H1 (cell line): Measurements from ENCODE around the gene MTPN. TPM values are rescaled to one million over a fixed set of nuclear protein-coding genes. Genes with fewer than 3 reads are reported as not detected.

ENCODE experiments used
- CTCF ChIA-PET: fragments of 300-600 bp; sonication (Branson Sonifier 250); formaldehyde crosslinking; loops from one replicate; lab custom pipeline; 2021; ENCODE audit not compliant: partially characterized antibody; lab: Charles Lee
- POLR2A ChIA-PET: fragments of 300-600 bp; sonication (Branson Sonifier 250); formaldehyde crosslinking; loops from one replicate; lab custom pipeline; 2021; ENCODE audit warnings: inconsistent platforms; ENCODE audit not compliant: partially characterized antibody; lab: Charles Lee
- DNase-seq, 2 experiments: peaks; one replicate each; pipeline versions ENCODE4 v3.0.0 to v3.0.0-alpha.2; 2010 to 2022; ENCODE audit warnings: low spot score in 2 of 2, low read depth in 1 of 2, mixed read lengths in 1 of 2
- FAIRE-seq: peaks from 2 replicates; lab custom pipeline; 2011; peaks lifted over from hg19 to GRCh38; lab: Jason Lieb, UNC
- H2AFZ ChIP-seq: 2 replicates; pipeline ENCODE4 v1.8.1; 2012; ENCODE audit warnings: low read length, inconsistent platforms
- H2AK5ac ChIP-seq: 2 replicates; pipeline ENCODE4 v1.6.1; 2013; ENCODE audit warnings: low read depth, low read length
- H2BK120ac ChIP-seq: replicated peaks from 2 replicates; pipeline ENCODE3; 2013; ENCODE audit warnings: low read depth, low read length, inconsistent platforms
- H2BK12ac ChIP-seq: 2 replicates; pipeline ENCODE4 v1.6.1; 2013; ENCODE audit warnings: low read depth, low read length
- H2BK15ac ChIP-seq: 2 replicates; pipeline ENCODE4 v1.6.1; 2013; ENCODE audit warnings: low read length
- H2BK20ac ChIP-seq: 2 replicates; pipeline ENCODE4 v1.6.1; 2013; ENCODE audit warnings: low read length
- H2BK5ac ChIP-seq: 2 replicates; pipeline ENCODE4 v1.6.1; 2013; ENCODE audit warnings: low read depth, low read length
- H3K14ac ChIP-seq: 2 replicates; pipeline ENCODE4 v1.6.1; 2013; ENCODE audit warnings: inconsistent platforms; ENCODE audit not compliant: insufficient read length
- H3K18ac ChIP-seq: 2 replicates; pipeline ENCODE4 v1.6.1; 2013; ENCODE audit warnings: low read length; ENCODE audit errors: extremely low read depth
- H3K23ac ChIP-seq: 2 replicates; pipeline ENCODE4 v1.6.1; 2013; ENCODE audit warnings: inconsistent platforms; ENCODE audit not compliant: insufficient read length
- H3K23me2 ChIP-seq: 2 replicates; pipeline ENCODE4 v1.6.1; 2013; ENCODE audit warnings: low read depth, low read length
- H3K27ac ChIP-seq: 2 replicates; pipeline ENCODE4 v1.6.1; 2011; ENCODE audit warnings: low read depth, low read length, inconsistent platforms
- H3K27me3 ChIP-seq, 4 experiments: replicated peaks in 1 of 4; 1 replicate in 1 of 4; 2 replicates in 3 of 4; pipeline versions ENCODE4 v1.6.1 to v1.8.1; 2011 to 2013; ENCODE audit warnings: low read length in 3 of 4, mild to moderate bottlenecking in 3 of 4, inconsistent platforms in 2 of 4, mixed read lengths in 2 of 4, moderate library complexity in 1 of 4; ENCODE audit not compliant: control insufficient read depth in 3 of 4, insufficient read depth in 3 of 4; ENCODE audit errors: extremely low read depth in 1 of 4
- H3K36me3 ChIP-seq, 4 experiments: 2 replicates each; pipeline versions ENCODE4 v1.6.1 to v1.8.1; 2011 to 2013; ENCODE audit warnings: mild to moderate bottlenecking in 4 of 4, low read length in 3 of 4, moderate library complexity in 2 of 4, control low read depth in 1 of 4, inconsistent platforms in 1 of 4; ENCODE audit not compliant: insufficient read depth in 4 of 4, control insufficient read depth in 2 of 4
- H3K4ac ChIP-seq: replicated peaks from 2 replicates; pipeline ENCODE3; 2013; ENCODE audit warnings: low read length, low read depth, mixed read lengths, inconsistent platforms; ENCODE audit not compliant: insufficient read length
- H3K4me1 ChIP-seq, 4 experiments: replicated peaks in 1 of 4; 1 replicate in 1 of 4; 2 replicates in 3 of 4; pipeline versions ENCODE4 v1.6.1 to v1.8.1; 2011 to 2013; ENCODE audit warnings: low read length in 3 of 4, inconsistent platforms in 2 of 4, mixed read lengths in 1 of 4; ENCODE audit not compliant: insufficient read depth in 4 of 4, control insufficient read depth in 3 of 4
- H3K4me2 ChIP-seq, 2 experiments: 2 replicates each; pipeline versions ENCODE4 v1.6.1 to v1.8.1; 2011 to 2013; ENCODE audit warnings: low read depth in 2 of 2, low read length in 2 of 2, control low read depth in 1 of 2, inconsistent platforms in 1 of 2, mild to moderate bottlenecking in 1 of 2; ENCODE audit not compliant: insufficient read depth in 1 of 2
- H3K4me3 ChIP-seq, 4 experiments: fragments of 200-600, 300-600 bp in 1 of 4; sonication (generic), shearing (Covaris generic), sonication (Bioruptor Twin) in 1 of 4; 2 replicates each; pipeline versions ENCODE4 v1.5.1 to v1.8.1; 2011 to 2016; ENCODE audit warnings: low read length in 4 of 4, low read depth in 3 of 4, control low read depth in 2 of 4, inconsistent platforms in 2 of 4, mild to moderate bottlenecking in 2 of 4, mixed read lengths in 1 of 4, moderate library complexity in 1 of 4; ENCODE audit not compliant: insufficient read depth in 2 of 4; ENCODE audit errors: extremely low read depth in 1 of 4
- H3K56ac ChIP-seq: replicated peaks from 2 replicates; pipeline ENCODE3; 2013; ENCODE audit warnings: low read depth, mild to moderate bottlenecking, mixed read lengths, low read length, inconsistent platforms; ENCODE audit not compliant: insufficient read length
- H3K79me1 ChIP-seq: 2 replicates; pipeline ENCODE4 v1.6.1; 2013; ENCODE audit warnings: low read depth, low read length, control low read depth
- H3K79me2 ChIP-seq, 2 experiments: 2 replicates each; pipeline versions ENCODE4 v1.6.1 to v1.8.1; 2012 to 2013; ENCODE audit warnings: low read length in 2 of 2, mild to moderate bottlenecking in 2 of 2, inconsistent platforms in 1 of 2; ENCODE audit not compliant: insufficient read depth in 2 of 2, control insufficient read depth in 1 of 2
- H3K9ac ChIP-seq, 4 experiments: replicated peaks in 1 of 4; 1 replicate in 1 of 4; 2 replicates in 3 of 4; pipeline versions ENCODE4 v1.6.1 to v1.8.1; 2011 to 2013; ENCODE audit warnings: low read depth in 3 of 4, low read length in 3 of 4, control low read depth in 2 of 4, mild to moderate bottlenecking in 2 of 4, moderate library complexity in 2 of 4, inconsistent platforms in 1 of 4; ENCODE audit errors: extremely low read depth in 1 of 4
- H3K9me3 ChIP-seq, 2 experiments: 2 replicates each; pipeline versions ENCODE4 v1.6.1 to v1.8.1; 2012 to 2013; ENCODE audit warnings: mild to moderate bottlenecking in 2 of 2, moderate library complexity in 2 of 2, control low read depth in 1 of 2, inconsistent platforms in 1 of 2, low read depth in 1 of 2, low read length in 1 of 2, mixed read lengths in 1 of 2; ENCODE audit not compliant: insufficient read depth in 2 of 2
- H4K20me1 ChIP-seq, 2 experiments: replicated peaks in 1 of 2; 2 replicates each; pipeline versions ENCODE3 to v1.8.1; 2011 to 2013; ENCODE audit warnings: inconsistent platforms in 2 of 2, low read length in 2 of 2, mild to moderate bottlenecking in 1 of 2; ENCODE audit not compliant: insufficient read depth in 2 of 2, control insufficient read depth in 1 of 2
- H4K5ac ChIP-seq: 2 replicates; pipeline ENCODE4 v1.6.1; 2013; ENCODE audit warnings: low read length, low read depth, mixed read lengths, inconsistent platforms; ENCODE audit not compliant: insufficient read length
- H4K8ac ChIP-seq: 2 replicates; pipeline ENCODE4 v1.8.0; 2013; ENCODE audit warnings: mild to moderate bottlenecking, moderate library complexity, low read length, inconsistent platforms; ENCODE audit not compliant: insufficient read depth; ENCODE audit errors: extremely low read depth
- H4K91ac ChIP-seq: replicated peaks from 2 replicates; pipeline ENCODE3; 2013; ENCODE audit warnings: low read length, mixed read lengths, inconsistent platforms; ENCODE audit not compliant: insufficient read length
- EP300 ChIP-seq, 2 experiments: IDR thresholded peaks; 1 replicate in 1 of 2; 2 replicates in 1 of 2; pipeline ENCODE4 v1.6.1; 2011 to 2012; ENCODE audit warnings: low read depth in 2 of 2, low read length in 2 of 2, mild to moderate bottlenecking in 2 of 2, borderline replicate concordance in 1 of 2, inconsistent platforms in 1 of 2, moderate library complexity in 1 of 2
- GTF2F1 ChIP-seq: IDR thresholded peaks from 2 replicates; pipeline ENCODE4 v1.6.1; 2012; ENCODE audit warnings: low read depth, low read length, improper control_type of control experiment, borderline replicate concordance
- KDM5A ChIP-seq: fragments of 200-600 bp; IDR thresholded peaks from 2 replicates; pipeline ENCODE4 v1.7.1; 2012; ENCODE audit warnings: mild to moderate bottlenecking, low read length, inconsistent platforms, mixed read lengths
- MAX ChIP-seq: IDR thresholded peaks from 2 replicates; pipeline ENCODE4 v1.6.1; 2012; ENCODE audit warnings: inconsistent platforms
- NRF1 ChIP-seq: IDR thresholded peaks from 2 replicates; pipeline ENCODE4 v1.6.1; 2011; ENCODE audit warnings: mild to moderate bottlenecking, low read depth, low read length, improper control_type of control experiment
- POLR2A ChIP-seq, 2 experiments: IDR thresholded peaks; 1 replicate in 1 of 2; 2 replicates in 1 of 2; pipeline ENCODE4 v1.6.1; 2011; ENCODE audit warnings: low read depth in 2 of 2, low read length in 2 of 2, mild to moderate bottlenecking in 2 of 2; ENCODE audit errors: control extremely low read depth in 1 of 2
- POLR2AphosphoS5 ChIP-seq: IDR thresholded peaks from 2 replicates; pipeline ENCODE4 v1.6.1; 2011; ENCODE audit warnings: low read depth, low read length
- POU5F1 ChIP-seq: IDR thresholded peaks from 2 replicates; pipeline ENCODE4 v1.6.1; 2011; ENCODE audit warnings: low read depth, mild to moderate bottlenecking, low read length, moderate library complexity
- RNF2 ChIP-seq: fragments of 200-900, 300-1000 bp; sonication (generic); IDR thresholded peaks from 2 replicates; pipeline ENCODE4 v1.7.1; 2016; ENCODE audit warnings: borderline replicate concordance, low read depth, mild to moderate bottlenecking, antibody characterized with exemption, low read length; ENCODE audit not compliant: poor library complexity, severe bottlenecking; ENCODE audit errors: missing control alignments
- SIRT6 ChIP-seq: IDR thresholded peaks from one replicate; pipeline ENCODE4 v1.7.1; 2012; ENCODE audit warnings: low read length, inconsistent platforms
- SIX5 ChIP-seq: IDR thresholded peaks from 2 replicates; pipeline ENCODE4 v1.6.1; 2011; ENCODE audit warnings: mild to moderate bottlenecking, low read depth, low read length
- SP4 ChIP-seq: IDR thresholded peaks from 2 replicates; pipeline ENCODE4 v1.6.1; 2012; ENCODE audit warnings: low read length, inconsistent platforms
- SRF ChIP-seq: IDR thresholded peaks from 2 replicates; pipeline ENCODE4 v1.6.1; 2011; ENCODE audit warnings: mild to moderate bottlenecking, low read depth, low read length, moderate library complexity
- USF2 ChIP-seq: IDR thresholded peaks from 2 replicates; pipeline ENCODE4 v1.6.1; 2011; ENCODE audit warnings: low read length, improper control_type of control experiment
- WGBS, 2 experiments: shearing (Covaris generic) in 1 of 2; methylation state at CpG; one replicate each; pipeline versions ENCODE4 v1.1.6 to v1.1.7; 2013 to 2015; ENCODE audit warnings: low lambda C conversion rate in 2 of 2, mixed read lengths in 2 of 2, inconsistent platforms in 1 of 2, low coverage in 1 of 2, missing lambda C conversion rate in 1 of 2; ENCODE audit not compliant: insufficient replicate concordance in 2 of 2, insufficient coverage in 1 of 2, insufficient read length in 1 of 2; ENCODE audit errors: extremely low coverage in 1 of 2, missing lambda C conversion rate in 1 of 2; 5-methylcytosine and 5-hydroxymethylcytosine counted together
- polyA plus RNA-seq, 7 experiments: library from polyadenylated mRNA; depleted of rRNA in 3 of 7; stranded (reverse) in 5 of 7; unstranded in 2 of 7; fragments of >200 nt in 5 of 7; fragments of 200-250 nt in 2 of 7; gene quantifications; 1 replicate in 5 of 7; 2 replicates in 1 of 7; 4 replicates in 1 of 7; pipeline versions ENCODE4 v1.2.1 to v1.2.3, GENCODE V29; 2011 to 2013; ENCODE audit warnings: missing spikeins in 2 of 7, mixed read lengths in 2 of 7
- total RNA-seq: library from RNA; stranded (reverse); fragmentation: NEBNext Ultra II Directional; extraction: Animal tissue kit (Norgen Biotek cat#: 25700); gene quantifications from 2 replicates; pipeline ENCODE4 v1.2.1, GENCODE V29; 2021

Gene MTPN
- total and polyA plus RNA-seq, 2 of the 8 experiments (the other 6 are each of a cell fraction or from before 2014, with no cell fraction given) = 33.0 to 101 TPM

- Histone ChIP-seq H4K8ac (no peak overlapping the region), H2BK15ac (no peak overlapping the region), H3K4ac (no peak overlapping the region), H3K4me1 (no peaks in the 10 kb centered on the region), H2AFZ (no peak overlapping the region), H2AK5ac (no peak overlapping the region), H3K79me2 (no peaks in the 10 kb centered on the region), H3K23ac (no peak overlapping the region), H3K9ac (no peak overlapping the region), H4K20me1 (no peaks in the 10 kb centered on the region), H4K5ac (no peak overlapping the region), H2BK120ac (no peak overlapping the region), H3K56ac (no peak overlapping the region), H3K79me1 (no peaks in the 10 kb centered on the region; the same call in 1 of the 2 replicates), H3K14ac (no peak overlapping the region), H3K27ac (no peak overlapping the region), H3K4me2 (no peak overlapping the region), H2BK5ac (no peak overlapping the region), H3K23me2 (no peaks in the 10 kb centered on the region), H3K36me3 (peaks cover 0 to 2% (median 0%) of the 10 kb centered on the region in 4 experiments; a peak in 1 of 8 replicates), H3K4me3 (no peak overlapping the region), H3K18ac (no peak overlapping the region), H2BK12ac (no peak overlapping the region), H3K27me3 (no peaks in the 10 kb centered on the region), H3K9me3 (no peaks in the 10 kb centered on the region), H4K91ac (no peak overlapping the region), H2BK20ac (no peak overlapping the region)
- TF ChIP-seq POU5F1 = no peak
- no peak for TF ChIP-seq NRF1
- TF ChIP-seq POLR2A (IDR thresholded peaks at IDR 0.05; ENCODE audit: control extremely low read depth in 1 of 2, low read depth in 2 of 2, low read length in 2 of 2) = no peak
- TF ChIP-seq SP4 = no peak
- TF ChIP-seq USF2 = no peak
- no peak for TF ChIP-seq KDM5A
- no peak for TF ChIP-seq EP300 (IDR thresholded peaks at IDR 0.05; ENCODE audit: borderline replicate concordance in 1 of 2, low read depth in 2 of 2, low read length in 2 of 2)
- no peak for TF ChIP-seq POLR2AphosphoS5
- TF ChIP-seq MAX = no peak
- no peak for TF ChIP-seq SIRT6
- TF ChIP-seq GTF2F1 = no peak
- TF ChIP-seq SIX5 = no peak
- no peak for TF ChIP-seq SRF
- no peak for TF ChIP-seq RNF2
- FAIRE-seq = no peak
- DNase-seq = no peak
- WGBS, 2 experiments = 95% methylated on average over 3 of the region's 3 CpGs; no CpG with 5 or more reads in 1 of the 2 experiments
- POLR2A ChIA-PET = no interaction called here
- CTCF ChIA-PET = interaction anchor here (1.6 kb wide), 1 partner anchor 193 kb away, joined by 4 read pairs; no protein-coding TSS in a partner anchor
These were observed 54.9 kb downstream of the MTPN start for GRCh38 chr7:135922263-135922662.
